Measurements from ENCODE around the gene TAF12.

Gene TAF12

DNA sequence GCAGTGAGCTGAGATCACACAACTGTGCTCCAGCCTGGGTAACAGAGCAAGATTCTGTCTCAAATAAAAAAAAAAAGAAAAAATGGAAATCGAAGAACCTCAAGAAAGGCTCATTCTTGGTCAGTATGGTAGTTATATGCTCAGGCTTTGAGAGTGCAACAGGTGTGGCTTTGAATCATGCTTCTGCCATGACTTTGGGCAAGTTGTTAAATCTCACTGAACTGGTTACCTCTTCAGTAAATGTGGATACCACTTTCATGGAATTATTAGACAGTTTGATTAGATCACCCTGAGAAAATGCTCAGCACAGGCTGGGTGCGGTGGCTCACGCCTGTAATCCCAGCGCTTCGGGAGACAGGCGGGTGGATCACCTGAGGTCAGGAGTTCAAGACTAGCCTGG is 77.1 kb downstream of the TAF12 start:
- H3K36me3 ChIP-seq (ENCODE audit: control insufficient read depth, insufficient read depth, low read length), result no peaks in the 10 kb centered on the region
- no peaks in the 10 kb centered on the region for H3K9me3 ChIP-seq (ENCODE audit: control insufficient read depth, low read length)
- no peak overlapping the region for H2AFZ ChIP-seq
- no peak overlapping the region for H3K27ac ChIP-seq
- no peak overlapping the region for H3K4me2 ChIP-seq (ENCODE audit: low read length)
- no peaks in the 10 kb centered on the region for H3K4me1 ChIP-seq
- no peaks in the 10 kb centered on the region for H3K79me2 ChIP-seq
- TF ChIP-seq, protein P1, sequence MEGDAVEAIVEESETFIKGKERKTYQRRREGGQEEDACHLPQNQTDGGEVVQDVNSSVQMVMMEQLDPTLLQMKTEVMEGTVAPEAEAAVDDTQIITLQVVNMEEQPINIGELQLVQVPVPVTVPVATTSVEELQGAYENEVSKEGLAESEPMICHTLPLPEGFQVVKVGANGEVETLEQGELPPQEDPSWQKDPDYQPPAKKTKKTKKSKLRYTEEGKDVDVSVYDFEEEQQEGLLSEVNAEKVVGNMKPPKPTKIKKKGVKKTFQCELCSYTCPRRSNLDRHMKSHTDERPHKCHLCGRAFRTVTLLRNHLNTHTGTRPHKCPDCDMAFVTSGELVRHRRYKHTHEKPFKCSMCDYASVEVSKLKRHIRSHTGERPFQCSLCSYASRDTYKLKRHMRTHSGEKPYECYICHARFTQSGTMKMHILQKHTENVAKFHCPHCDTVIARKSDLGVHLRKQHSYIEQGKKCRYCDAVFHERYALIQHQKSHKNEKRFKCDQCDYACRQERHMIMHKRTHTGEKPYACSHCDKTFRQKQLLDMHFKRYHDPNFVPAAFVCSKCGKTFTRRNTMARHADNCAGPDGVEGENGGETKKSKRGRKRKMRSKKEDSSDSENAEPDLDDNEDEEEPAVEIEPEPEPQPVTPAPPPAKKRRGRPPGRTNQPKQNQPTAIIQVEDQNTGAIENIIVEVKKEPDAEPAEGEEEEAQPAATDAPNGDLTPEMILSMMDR (IDR thresholded peaks at IDR 0.05), result no peak
- no peaks in the 10 kb centered on the region for H3K27me3 ChIP-seq (ENCODE audit: control insufficient read depth, insufficient read depth, low read length)
- H3K9ac ChIP-seq, result no peak overlapping the region
- H3K4me3 ChIP-seq (ENCODE audit: low read depth, low read length), result no peak overlapping the region

DNA sequence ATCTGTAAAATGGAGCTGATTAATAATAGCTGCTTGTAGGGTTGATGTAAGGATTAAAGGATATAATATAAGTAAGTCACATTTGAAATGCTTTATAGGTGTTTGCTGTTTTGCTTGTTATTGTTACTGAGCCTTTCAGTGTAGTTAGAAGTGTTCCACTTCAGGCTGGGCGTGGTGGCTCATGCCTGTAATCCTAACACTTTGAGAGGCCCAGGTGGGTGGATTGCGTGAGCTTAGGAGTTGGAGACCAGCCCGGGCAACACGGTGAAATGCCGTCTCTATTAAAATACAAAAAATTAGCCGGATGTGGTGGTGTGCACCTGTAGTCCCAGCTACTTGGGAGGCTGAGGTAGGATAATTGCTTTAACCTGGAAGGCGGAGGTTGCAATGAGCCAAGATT is 77.8 kb downstream of the TAF12 start:
- Histone ChIP-seq H3K4me1 (no peaks in the 10 kb centered on the region), H3K36me3 (ENCODE audit: control insufficient read depth, insufficient read depth, low read length) (no peaks in the 10 kb centered on the region), H3K4me3 (ENCODE audit: low read depth, low read length) (no peak overlapping the region), H3K9ac (no peak overlapping the region), H3K79me2 (no peaks in the 10 kb centered on the region), H3K4me2 (ENCODE audit: low read length) (no peak overlapping the region), H3K27ac (no peak overlapping the region), H3K27me3 (ENCODE audit: control insufficient read depth, insufficient read depth, low read length) (no peaks in the 10 kb centered on the region), H3K9me3 (ENCODE audit: control insufficient read depth, low read length) (no peaks in the 10 kb centered on the region), H2AFZ (no peak overlapping the region)
- TF ChIP-seq, protein P1 (IDR thresholded peaks at IDR 0.05), result no peak

DNA sequence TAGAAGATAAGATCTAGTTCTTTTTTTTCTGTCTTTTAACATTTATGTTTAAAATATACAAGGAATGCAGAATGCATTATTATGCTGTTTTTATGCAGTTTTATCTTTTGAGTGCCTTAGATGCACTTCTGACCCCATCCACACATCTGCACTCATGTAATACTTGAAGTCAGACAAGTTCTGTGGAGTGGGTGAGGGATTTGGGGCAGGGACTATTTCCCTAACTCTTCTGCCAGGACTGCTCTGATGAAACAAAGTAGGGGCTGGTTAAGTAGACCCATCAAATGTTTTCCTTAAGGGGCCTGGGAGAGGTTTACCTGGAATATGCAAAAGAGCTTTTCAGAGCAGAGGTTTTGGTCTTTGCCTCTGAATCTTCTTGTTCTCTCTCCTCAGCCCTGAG is 78.6 kb downstream of the TAF12 start:
- no peaks in the 10 kb centered on the region for H3K36me3 ChIP-seq (ENCODE audit: control insufficient read depth, insufficient read depth, low read length)
- no peaks in the 10 kb centered on the region for H3K4me1 ChIP-seq
- TF ChIP-seq, protein P1 (IDR thresholded peaks at IDR 0.05), result no peak
- no peaks in the 10 kb centered on the region for H3K79me2 ChIP-seq
- no peak overlapping the region for H2AFZ ChIP-seq
- H3K4me3 ChIP-seq (ENCODE audit: low read depth, low read length), result no peak overlapping the region
- no peak overlapping the region for H3K27ac ChIP-seq
- H3K4me2 ChIP-seq (ENCODE audit: low read length), result no peak overlapping the region
- no peaks in the 10 kb centered on the region for H3K9me3 ChIP-seq (ENCODE audit: control insufficient read depth, low read length)
- H3K9ac ChIP-seq, result no peak overlapping the region
- no peaks in the 10 kb centered on the region for H3K27me3 ChIP-seq (ENCODE audit: control insufficient read depth, insufficient read depth, low read length)

DNA sequence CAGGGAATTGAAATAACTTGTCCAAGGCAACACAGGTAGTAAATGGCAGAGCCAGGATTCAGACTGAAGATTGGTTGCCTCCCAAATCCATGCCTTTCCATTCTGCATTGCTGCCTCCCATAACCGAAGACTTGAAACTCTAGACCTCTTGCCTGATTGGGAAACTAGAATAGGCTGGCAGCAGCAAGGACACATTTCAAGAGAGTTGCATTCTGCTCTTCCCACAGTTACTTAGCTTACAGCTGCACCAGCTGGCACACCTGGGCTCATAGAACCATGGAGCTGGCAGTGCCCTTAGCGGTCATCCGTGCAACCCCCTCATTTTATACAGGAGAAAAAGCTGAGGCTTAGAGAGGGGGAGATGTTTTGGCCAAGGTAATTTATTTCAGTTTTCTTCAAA is 82.0 kb downstream of the TAF12 start:
- TF ChIP-seq, protein P1 (IDR thresholded peaks at IDR 0.05), result no peak
- Histone ChIP-seq H3K9ac (no peak overlapping the region), H3K36me3 (ENCODE audit: control insufficient read depth, insufficient read depth, low read length) (no peaks in the 10 kb centered on the region), H3K4me2 (ENCODE audit: low read length) (no peak overlapping the region), H3K4me3 (ENCODE audit: low read depth, low read length) (no peak overlapping the region), H2AFZ (no peak overlapping the region), H3K79me2 (no peaks in the 10 kb centered on the region), H3K9me3 (ENCODE audit: control insufficient read depth, low read length) (no peaks in the 10 kb centered on the region), H3K27ac (no peak overlapping the region), H3K4me1 (no peaks in the 10 kb centered on the region), H3K27me3 (ENCODE audit: control insufficient read depth, insufficient read depth, low read length) (no peaks in the 10 kb centered on the region)
